ENCODE measurements around the gene RHBDD3. TPM values are rescaled to one million over a fixed set of nuclear protein-coding genes. Genes with fewer than 3 reads are reported as not detected.

RHBDD3 gene
- total RNA-seq, 1 experiment from 2014 or later: 49.6 TPM

DNA sequence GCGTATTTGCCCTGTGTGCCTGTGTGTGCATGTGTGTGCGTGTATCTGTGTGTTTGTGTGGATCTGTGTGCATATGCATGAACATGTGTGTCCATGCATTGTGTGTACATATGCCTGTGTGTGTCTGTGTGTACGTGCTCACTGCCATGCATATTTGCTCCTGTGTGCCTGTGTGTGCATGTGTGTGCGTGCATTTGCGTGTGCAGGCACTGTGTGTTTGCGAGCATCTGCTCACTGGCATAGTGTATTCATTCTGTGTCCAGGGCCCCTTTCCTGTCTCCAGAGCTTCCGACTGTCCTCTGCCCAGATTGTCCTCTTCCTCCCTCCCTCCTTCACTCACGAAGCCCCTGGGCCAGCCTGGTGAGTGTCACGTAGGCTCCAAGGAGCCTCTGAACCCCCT lies 56.3 kb downstream of the RHBDD3 start:
- in situ Hi-C loops (cut with HindIII; ENCODE audit: low pct_unique_long_range_greater_than_20kb, low sequenced_read_pairs): no loop called here
- Histone ChIP-seq H3K9me3 (ENCODE audit: control insufficient read depth, insufficient read depth, low read depth, low read length) (no peaks in the 10 kb centered on the region), H3K4me3 (ENCODE audit: low read depth in 2 of 2, low read length in 2 of 2) (no peak overlapping the region), H3K27me3 (ENCODE audit: control insufficient read depth, insufficient read depth, low read length) (no peaks in the 10 kb centered on the region; the same call in 1 of the 2 replicates), H3K27ac (ENCODE audit: low read length) (no peak overlapping the region), H3K36me3 (ENCODE audit: control insufficient read depth, insufficient read depth, low read length) (no peaks in the 10 kb centered on the region), H3K4me1 (ENCODE audit: control insufficient read depth, insufficient read depth, low read length) (no peaks in the 10 kb centered on the region)
- intact Hi-C loops (cut with micrococcal nuclease; ENCODE audit: unreplicated experiment): no loop called here
- TF ChIP-seq POLR2AphosphoS5 (IDR thresholded peaks at IDR 0.05; ENCODE audit: low read depth, low read length) (no peak), TCF7L2 (IDR thresholded peaks at IDR 0.05; ENCODE audit: low read depth, low read length) (no peak), SIN3A (IDR thresholded peaks at IDR 0.05; ENCODE audit: borderline replicate concordance, insufficient read depth, low read depth, low read length) (no peak)
- TF ChIP-seq, protein P1, sequence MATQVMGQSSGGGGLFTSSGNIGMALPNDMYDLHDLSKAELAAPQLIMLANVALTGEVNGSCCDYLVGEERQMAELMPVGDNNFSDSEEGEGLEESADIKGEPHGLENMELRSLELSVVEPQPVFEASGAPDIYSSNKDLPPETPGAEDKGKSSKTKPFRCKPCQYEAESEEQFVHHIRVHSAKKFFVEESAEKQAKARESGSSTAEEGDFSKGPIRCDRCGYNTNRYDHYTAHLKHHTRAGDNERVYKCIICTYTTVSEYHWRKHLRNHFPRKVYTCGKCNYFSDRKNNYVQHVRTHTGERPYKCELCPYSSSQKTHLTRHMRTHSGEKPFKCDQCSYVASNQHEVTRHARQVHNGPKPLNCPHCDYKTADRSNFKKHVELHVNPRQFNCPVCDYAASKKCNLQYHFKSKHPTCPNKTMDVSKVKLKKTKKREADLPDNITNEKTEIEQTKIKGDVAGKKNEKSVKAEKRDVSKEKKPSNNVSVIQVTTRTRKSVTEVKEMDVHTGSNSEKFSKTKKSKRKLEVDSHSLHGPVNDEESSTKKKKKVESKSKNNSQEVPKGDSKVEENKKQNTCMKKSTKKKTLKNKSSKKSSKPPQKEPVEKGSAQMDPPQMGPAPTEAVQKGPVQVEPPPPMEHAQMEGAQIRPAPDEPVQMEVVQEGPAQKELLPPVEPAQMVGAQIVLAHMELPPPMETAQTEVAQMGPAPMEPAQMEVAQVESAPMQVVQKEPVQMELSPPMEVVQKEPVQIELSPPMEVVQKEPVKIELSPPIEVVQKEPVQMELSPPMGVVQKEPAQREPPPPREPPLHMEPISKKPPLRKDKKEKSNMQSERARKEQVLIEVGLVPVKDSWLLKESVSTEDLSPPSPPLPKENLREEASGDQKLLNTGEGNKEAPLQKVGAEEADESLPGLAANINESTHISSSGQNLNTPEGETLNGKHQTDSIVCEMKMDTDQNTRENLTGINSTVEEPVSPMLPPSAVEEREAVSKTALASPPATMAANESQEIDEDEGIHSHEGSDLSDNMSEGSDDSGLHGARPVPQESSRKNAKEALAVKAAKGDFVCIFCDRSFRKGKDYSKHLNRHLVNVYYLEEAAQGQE (IDR thresholded peaks at IDR 0.05; ENCODE audit: insufficient read depth in 1 of 2, low read depth in 2 of 2, low read length in 1 of 2): no peak
- TF ChIP-seq, protein P2, sequence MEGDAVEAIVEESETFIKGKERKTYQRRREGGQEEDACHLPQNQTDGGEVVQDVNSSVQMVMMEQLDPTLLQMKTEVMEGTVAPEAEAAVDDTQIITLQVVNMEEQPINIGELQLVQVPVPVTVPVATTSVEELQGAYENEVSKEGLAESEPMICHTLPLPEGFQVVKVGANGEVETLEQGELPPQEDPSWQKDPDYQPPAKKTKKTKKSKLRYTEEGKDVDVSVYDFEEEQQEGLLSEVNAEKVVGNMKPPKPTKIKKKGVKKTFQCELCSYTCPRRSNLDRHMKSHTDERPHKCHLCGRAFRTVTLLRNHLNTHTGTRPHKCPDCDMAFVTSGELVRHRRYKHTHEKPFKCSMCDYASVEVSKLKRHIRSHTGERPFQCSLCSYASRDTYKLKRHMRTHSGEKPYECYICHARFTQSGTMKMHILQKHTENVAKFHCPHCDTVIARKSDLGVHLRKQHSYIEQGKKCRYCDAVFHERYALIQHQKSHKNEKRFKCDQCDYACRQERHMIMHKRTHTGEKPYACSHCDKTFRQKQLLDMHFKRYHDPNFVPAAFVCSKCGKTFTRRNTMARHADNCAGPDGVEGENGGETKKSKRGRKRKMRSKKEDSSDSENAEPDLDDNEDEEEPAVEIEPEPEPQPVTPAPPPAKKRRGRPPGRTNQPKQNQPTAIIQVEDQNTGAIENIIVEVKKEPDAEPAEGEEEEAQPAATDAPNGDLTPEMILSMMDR (IDR thresholded peaks at IDR 0.05): no peak
- BruUV-seq (replicated peaks): no TSS peak
- ChIA-PET POLR2A (no interaction called here), CTCF (no interaction called here)
- ATAC-seq (no peak), DNase-seq (ENCODE audit: low read depth, low spot score) (no peak)

DNA sequence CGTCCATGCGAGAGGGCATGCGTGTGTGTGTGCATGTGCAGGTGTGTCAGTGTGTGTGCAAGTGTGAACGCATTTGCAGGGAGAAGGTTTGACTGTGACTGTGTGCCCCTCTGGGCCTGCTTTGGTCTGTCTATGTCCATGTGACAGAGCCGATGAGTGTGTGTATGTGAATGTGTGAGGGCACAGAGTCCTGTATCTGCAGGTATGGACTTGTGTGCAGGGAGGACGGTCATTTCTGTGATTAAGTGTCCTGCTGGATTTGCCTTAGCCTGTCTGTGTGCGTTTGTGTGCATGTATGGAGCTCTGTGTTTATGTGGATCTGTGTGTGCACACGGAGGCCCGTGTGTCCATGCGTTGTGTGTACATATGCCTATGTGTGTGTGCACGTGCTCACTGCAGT lies 56.7 kb downstream of the RHBDD3 start:
- DNase-seq (ENCODE audit: low read depth, low spot score) (no peak), ATAC-seq (no peak)
- Histone ChIP-seq H3K36me3 (ENCODE audit: control insufficient read depth, insufficient read depth, low read length) (no peaks in the 10 kb centered on the region), H3K9me3 (ENCODE audit: control insufficient read depth, insufficient read depth, low read depth, low read length) (no peaks in the 10 kb centered on the region), H3K27me3 (ENCODE audit: control insufficient read depth, insufficient read depth, low read length) (no peaks in the 10 kb centered on the region; the same call in 1 of the 2 replicates), H3K4me1 (ENCODE audit: control insufficient read depth, insufficient read depth, low read length) (peaks cover 3% of the 10 kb centered on the region; the same call in 1 of the 2 replicates), H3K4me3 (ENCODE audit: low read depth in 2 of 2, low read length in 2 of 2) (no peak overlapping the region), H3K27ac (ENCODE audit: low read length) (no peak overlapping the region)
- in situ Hi-C loops (cut with HindIII; ENCODE audit: low pct_unique_long_range_greater_than_20kb, low sequenced_read_pairs) (no loop called here), intact Hi-C loops (cut with micrococcal nuclease; ENCODE audit: unreplicated experiment) (no loop called here)
- CTCF ChIA-PET: no interaction called here
- BruUV-seq (replicated peaks): no TSS peak
- TF ChIP-seq POLR2AphosphoS5 (IDR thresholded peaks at IDR 0.05; ENCODE audit: low read depth, low read length) (no peak), TCF7L2 (IDR thresholded peaks at IDR 0.05; ENCODE audit: low read depth, low read length) (no peak), SIN3A (IDR thresholded peaks at IDR 0.05; ENCODE audit: borderline replicate concordance, insufficient read depth, low read depth, low read length) (no peak)
- TF ChIP-seq, protein P2 (IDR thresholded peaks at IDR 0.05): no peak
- TF ChIP-seq, protein P1 (IDR thresholded peaks at IDR 0.05; ENCODE audit: insufficient read depth in 1 of 2, low read depth in 2 of 2, low read length in 1 of 2): no peak
- POLR2A ChIA-PET: no interaction called here

Other genes with a start within 250 kb of the RHBDD3 start
- gene C22orf31, start 206.2 kb downstream of the RHBDD3 start, total RNA-seq (2021; ENCODE audit: unreplicated experiment): not detected
- 2.2 TPM for gene KREMEN1, start 194.9 kb downstream of the RHBDD3 start, total RNA-seq (2021; ENCODE audit: unreplicated experiment)
- 1.1 TPM for gene EMID1, start 62.1 kb downstream of the RHBDD3 start, total RNA-seq (2021; ENCODE audit: unreplicated experiment)
- 272 TPM for gene EWSR1, start 287 bp upstream of the RHBDD3 start, total RNA-seq (2021; ENCODE audit: unreplicated experiment)
- gene GAS2L1, start 38.7 kb upstream of the RHBDD3 start, total RNA-seq (2021; ENCODE audit: unreplicated experiment): 68.8 TPM
- 2.6 TPM for gene RASL10A, start 47.7 kb upstream of the RHBDD3 start, total RNA-seq (2021; ENCODE audit: unreplicated experiment)
- 48.6 TPM for gene AP1B1, start 120.6 kb upstream of the RHBDD3 start, total RNA-seq (2021; ENCODE audit: unreplicated experiment)
- not detected for gene RFPL1, start 170.6 kb upstream of the RHBDD3 start, total RNA-seq (2021; ENCODE audit: unreplicated experiment)
- 0.08 TPM for gene NEFH, start 212.2 kb upstream of the RHBDD3 start, total RNA-seq (2021; ENCODE audit: unreplicated experiment)

Data from Panc1 (cell line).